HEK293 (cell line): ENCODE results near the gene NCAPD3.

Experiments used
- CTCF ChIA-PET: fragments of 350-600 bp; formaldehyde crosslinking; extraction: SDS; loops from one replicate; lab custom pipeline; 2021; ENCODE audit warnings: antibody characterized with exemption; lab: Yijun Ruan, JAX
- POLR2A ChIA-PET: fragments of 300-600 bp; formaldehyde crosslinking; extraction: SDS; loops from one replicate; lab custom pipeline; 2020; ENCODE audit warnings: antibody characterized with exemption, inconsistent platforms; lab: Yijun Ruan, JAX
- H3K27ac ChIP-seq: fragments of 200-500 bp; sonication (Bioruptor generic); 2 replicates; pipeline ENCODE4 v1.5.1; 2014; ENCODE audit warnings: low read depth, low read length, control low read depth, inconsistent platforms; ENCODE audit errors: extremely low read depth
- H3K36me3 ChIP-seq, 2 experiments: fragments of 200-500 bp in 1 of 2; sonication (Bioruptor generic) in 1 of 2; 1 replicate in 1 of 2; 2 replicates in 1 of 2; pipeline ENCODE4 v1.5.1; 2014 to 2017; ENCODE audit warnings: inconsistent platforms in 2 of 2, low read length in 2 of 2; ENCODE audit not compliant: control insufficient read depth in 2 of 2, insufficient read depth in 1 of 2
- H3K4me1 ChIP-seq: fragments of 200-500 bp; sonication (Bioruptor generic); 2 replicates; pipeline ENCODE4 v1.5.1; 2014; ENCODE audit warnings: mild to moderate bottlenecking, low read length, inconsistent platforms; ENCODE audit not compliant: control insufficient read depth, insufficient read depth
- H3K4me3 ChIP-seq: 2 replicates; pipeline ENCODE4 v1.5.1; 2011; ENCODE audit warnings: low read depth, mild to moderate bottlenecking, control low read depth, low read length, moderate library complexity
- H3K9me3 ChIP-seq: fragments of 200-500 bp; sonication (Bioruptor generic); 2 replicates; pipeline ENCODE4 v1.5.1; 2014; ENCODE audit warnings: low read depth, low read length, inconsistent platforms; ENCODE audit not compliant: control insufficient read depth, insufficient read depth
- GLI4 ChIP-seq: fragments of 450-650 bp; formaldehyde crosslinking; IDR thresholded peaks from 2 replicates; pipeline ENCODE4 v1.5.1; 2016; ENCODE audit warnings: missing biosample characterization, missing genetic modification characterization
- HOXA7 ChIP-seq: sonication (generic); formaldehyde crosslinking; IDR thresholded peaks from 2 replicates; pipeline ENCODE4 v1.8.1; 2022; ENCODE audit warnings: missing genetic modification reagents, borderline replicate concordance
- HOXC10 ChIP-seq: sonication (generic); formaldehyde crosslinking; IDR thresholded peaks from 2 replicates; pipeline ENCODE4 v1.8.1; 2023; ENCODE audit warnings: mild to moderate bottlenecking, missing genetic modification reagents
- KLF8 ChIP-seq: fragments of 450-650 bp; formaldehyde crosslinking; IDR thresholded peaks from 2 replicates; pipeline ENCODE4 v1.5.1; 2016; ENCODE audit warnings: missing biosample characterization, missing genetic modification characterization
- REPIN1 ChIP-seq: fragments of 450-650 bp; formaldehyde crosslinking; IDR thresholded peaks from 2 replicates; pipeline ENCODE4 v1.5.1; 2017; ENCODE audit warnings: missing biosample characterization, missing genetic modification characterization, low read depth
- YY1 ChIP-seq: fragments of 450-650 bp; formaldehyde crosslinking; IDR thresholded peaks from 2 replicates; pipeline ENCODE4 v1.5.1; 2018; ENCODE audit warnings: missing biosample characterization, missing genetic modification characterization
- ZFP3 ChIP-seq: fragments of 450-650 bp; formaldehyde crosslinking; IDR thresholded peaks from 2 replicates; pipeline ENCODE4 v1.5.1; 2016; ENCODE audit warnings: low read depth, missing biosample characterization, missing genetic modification characterization
- ZNF133 ChIP-seq: fragments of 450-650 bp; formaldehyde crosslinking; IDR thresholded peaks from 2 replicates; pipeline ENCODE4 v1.5.1; 2016; ENCODE audit warnings: missing biosample characterization, missing genetic modification characterization
- ZNF157 ChIP-seq: fragments of 450-650 bp; formaldehyde crosslinking; IDR thresholded peaks from 2 replicates; pipeline ENCODE4 v1.5.1; 2016; ENCODE audit warnings: missing biosample characterization, missing genetic modification characterization
- ZNF16 ChIP-seq: fragments of 450-650 bp; formaldehyde crosslinking; IDR thresholded peaks from 2 replicates; pipeline ENCODE4 v1.5.1; 2016; ENCODE audit warnings: low read depth, missing biosample characterization, missing genetic modification characterization
- ZNF184 ChIP-seq: fragments of 450-650 bp; IDR thresholded peaks from 2 replicates; pipeline ENCODE4 v1.5.1; 2018; ENCODE audit warnings: missing biosample characterization, mild to moderate bottlenecking, missing genetic modification characterization
- ZNF239 ChIP-seq: fragments of 450-650 bp; formaldehyde crosslinking; IDR thresholded peaks from 2 replicates; pipeline ENCODE4 v1.5.1; 2016; ENCODE audit warnings: missing biosample characterization, missing genetic modification characterization
- ZNF335 ChIP-seq: fragments of 450-650 bp; formaldehyde crosslinking; conservative IDR thresholded peaks from 2 replicates; pipeline ENCODE4 v1.5.1; 2016; ENCODE audit warnings: missing biosample characterization, missing genetic modification characterization
- ZNF37A ChIP-seq: fragments of 450-650 bp; IDR thresholded peaks from 2 replicates; pipeline ENCODE4 v1.5.1; 2018; ENCODE audit warnings: missing biosample characterization, missing genetic modification characterization
- ZNF529 ChIP-seq: fragments of 450-650 bp; formaldehyde crosslinking; IDR thresholded peaks from 2 replicates; pipeline ENCODE4 v1.5.1; 2017; ENCODE audit warnings: missing genetic modification characterization, missing biosample characterization; ENCODE audit not compliant: insufficient replicate concordance
- ZNF600 ChIP-seq: fragments of 450-650 bp; formaldehyde crosslinking; IDR thresholded peaks from 2 replicates; pipeline ENCODE4 v1.5.1; 2016; ENCODE audit warnings: missing biosample characterization, missing genetic modification characterization
- ZNF629 ChIP-seq: fragments of 450-650 bp; formaldehyde crosslinking; IDR thresholded peaks from 2 replicates; pipeline ENCODE4 v1.5.1; 2017; ENCODE audit warnings: missing biosample characterization, missing genetic modification characterization
- ZNF654 ChIP-seq: fragments of 450-650 bp; formaldehyde crosslinking; IDR thresholded peaks from 2 replicates; pipeline ENCODE4 v1.5.1; 2016; ENCODE audit warnings: low read depth, missing biosample characterization, missing genetic modification characterization
- ZNF677 ChIP-seq: fragments of 450-650 bp; IDR thresholded peaks from 2 replicates; pipeline ENCODE4 v1.5.0; 2018; ENCODE audit warnings: missing biosample characterization, mild to moderate bottlenecking, missing genetic modification characterization, moderate library complexity
- ZNF791 ChIP-seq: fragments of 450-650 bp; formaldehyde crosslinking; IDR thresholded peaks from 2 replicates; pipeline ENCODE4 v1.5.1; 2016; ENCODE audit warnings: missing biosample characterization, missing genetic modification characterization
- ZSCAN23 ChIP-seq: fragments of 450-650 bp; formaldehyde crosslinking; IDR thresholded peaks from 2 replicates; pipeline ENCODE4 v1.5.1; 2016; ENCODE audit warnings: missing biosample characterization, missing genetic modification characterization
- ZSCAN30 ChIP-seq: fragments of 450-650 bp; IDR thresholded peaks from 2 replicates; pipeline ENCODE4 v1.5.1; 2018; ENCODE audit warnings: missing biosample characterization, mild to moderate bottlenecking, missing genetic modification characterization, moderate library complexity
- ZXDB ChIP-seq: fragments of 450-650 bp; formaldehyde crosslinking; IDR thresholded peaks from 2 replicates; pipeline ENCODE4 v1.5.1; 2016; ENCODE audit warnings: missing biosample characterization, missing genetic modification characterization
- TF ChIP-seq, protein P1 (sequence below): fragments of 450-650 bp; formaldehyde crosslinking; IDR thresholded peaks from 2 replicates; pipeline ENCODE4 v1.5.1; 2016; ENCODE audit warnings: missing biosample characterization, missing genetic modification characterization, borderline replicate concordance
- TF ChIP-seq, protein P2 (sequence below): fragments of 450-650 bp; formaldehyde crosslinking; IDR thresholded peaks from 2 replicates; pipeline ENCODE4 v1.5.1; 2016; ENCODE audit warnings: missing biosample characterization, missing genetic modification characterization
- TF ChIP-seq, protein P3 (sequence below): fragments of 450-650 bp; formaldehyde crosslinking; IDR thresholded peaks from 2 replicates; pipeline ENCODE4 v1.5.1; 2016; ENCODE audit warnings: missing biosample characterization, missing genetic modification characterization

The NCAPD3 gene

DNA sequence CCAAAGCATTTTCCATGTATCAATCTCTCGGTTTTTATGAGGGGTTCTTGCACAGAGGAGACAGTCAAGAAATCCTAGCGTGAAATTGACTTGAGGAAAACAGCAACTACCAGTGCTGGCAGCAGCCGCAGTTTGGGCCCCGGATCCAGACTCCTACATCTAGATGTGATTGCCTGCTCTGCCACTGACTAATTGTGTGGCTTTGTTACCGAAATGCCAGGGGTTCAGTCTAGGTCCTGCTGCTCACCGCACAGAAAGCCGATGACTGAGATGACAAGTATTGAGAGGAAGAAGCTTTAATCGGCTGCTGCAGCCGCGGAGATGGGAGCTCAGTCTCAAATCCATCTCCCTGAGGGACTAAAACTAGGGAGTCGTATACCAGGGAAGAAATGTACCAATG is 44.2 kb upstream of the NCAPD3 start (continued):
- no peak for TF ChIP-seq ZNF16 (tag by site-specific recombination)
- no peak for TF ChIP-seq ZNF791 (tag by site-specific recombination)

DNA sequence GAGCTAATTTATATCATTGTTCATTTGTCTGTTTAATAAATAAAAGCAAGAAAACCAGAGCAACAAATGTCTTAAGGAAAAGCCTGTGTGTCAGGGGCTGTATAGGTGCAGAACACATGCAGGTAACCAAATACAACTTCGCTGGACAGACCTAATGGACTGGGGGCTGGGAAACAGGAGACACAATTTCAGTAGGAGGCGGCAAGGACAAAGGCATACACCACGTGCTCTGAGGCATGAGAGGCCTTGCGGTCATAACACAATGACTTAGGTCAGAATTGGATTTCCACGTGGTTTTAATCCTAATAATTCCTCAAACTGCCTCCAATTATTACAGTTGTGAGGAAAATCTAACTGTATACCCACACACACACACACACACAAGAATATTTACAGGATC is 43.7 kb upstream of the NCAPD3 start:
- Histone ChIP-seq H3K4me1 (no peaks in the 10 kb centered on the region), H3K36me3 (peaks cover 0 to 18% of the 10 kb centered on the region in 2 experiments; a peak in 2 of 3 replicates), H3K4me3 (no peak overlapping the region), H3K9me3 (no peaks in the 10 kb centered on the region), H3K27ac (no peak overlapping the region)
- no peak for TF ChIP-seq ZNF677 (tag by site-specific recombination)
- no peak for TF ChIP-seq ZNF37A (tag by site-specific recombination)
- no peak for TF ChIP-seq ZNF654 (tag by site-specific recombination)
- no peak for TF ChIP-seq ZFP3
- TF ChIP-seq, protein P1, sequence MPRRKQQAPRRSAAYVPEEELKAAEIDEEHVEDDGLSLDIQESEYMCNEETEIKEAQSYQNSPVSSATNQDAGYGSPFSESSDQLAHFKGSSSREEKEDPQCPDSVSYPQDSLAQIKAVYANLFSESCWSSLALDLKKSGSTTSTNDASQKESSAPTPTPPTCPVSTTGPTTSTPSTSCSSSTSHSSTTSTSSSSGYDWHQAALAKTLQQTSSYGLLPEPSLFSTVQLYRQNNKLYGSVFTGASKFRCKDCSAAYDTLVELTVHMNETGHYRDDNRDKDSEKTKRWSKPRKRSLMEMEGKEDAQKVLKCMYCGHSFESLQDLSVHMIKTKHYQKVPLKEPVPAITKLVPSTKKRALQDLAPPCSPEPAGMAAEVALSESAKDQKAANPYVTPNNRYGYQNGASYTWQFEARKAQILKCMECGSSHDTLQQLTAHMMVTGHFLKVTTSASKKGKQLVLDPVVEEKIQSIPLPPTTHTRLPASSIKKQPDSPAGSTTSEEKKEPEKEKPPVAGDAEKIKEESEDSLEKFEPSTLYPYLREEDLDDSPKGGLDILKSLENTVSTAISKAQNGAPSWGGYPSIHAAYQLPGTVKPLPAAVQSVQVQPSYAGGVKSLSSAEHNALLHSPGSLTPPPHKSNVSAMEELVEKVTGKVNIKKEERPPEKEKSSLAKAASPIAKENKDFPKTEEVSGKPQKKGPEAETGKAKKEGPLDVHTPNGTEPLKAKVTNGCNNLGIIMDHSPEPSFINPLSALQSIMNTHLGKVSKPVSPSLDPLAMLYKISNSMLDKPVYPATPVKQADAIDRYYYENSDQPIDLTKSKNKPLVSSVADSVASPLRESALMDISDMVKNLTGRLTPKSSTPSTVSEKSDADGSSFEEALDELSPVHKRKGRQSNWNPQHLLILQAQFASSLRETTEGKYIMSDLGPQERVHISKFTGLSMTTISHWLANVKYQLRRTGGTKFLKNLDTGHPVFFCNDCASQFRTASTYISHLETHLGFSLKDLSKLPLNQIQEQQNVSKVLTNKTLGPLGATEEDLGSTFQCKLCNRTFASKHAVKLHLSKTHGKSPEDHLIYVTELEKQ = no peak
- TF ChIP-seq, protein P2, sequence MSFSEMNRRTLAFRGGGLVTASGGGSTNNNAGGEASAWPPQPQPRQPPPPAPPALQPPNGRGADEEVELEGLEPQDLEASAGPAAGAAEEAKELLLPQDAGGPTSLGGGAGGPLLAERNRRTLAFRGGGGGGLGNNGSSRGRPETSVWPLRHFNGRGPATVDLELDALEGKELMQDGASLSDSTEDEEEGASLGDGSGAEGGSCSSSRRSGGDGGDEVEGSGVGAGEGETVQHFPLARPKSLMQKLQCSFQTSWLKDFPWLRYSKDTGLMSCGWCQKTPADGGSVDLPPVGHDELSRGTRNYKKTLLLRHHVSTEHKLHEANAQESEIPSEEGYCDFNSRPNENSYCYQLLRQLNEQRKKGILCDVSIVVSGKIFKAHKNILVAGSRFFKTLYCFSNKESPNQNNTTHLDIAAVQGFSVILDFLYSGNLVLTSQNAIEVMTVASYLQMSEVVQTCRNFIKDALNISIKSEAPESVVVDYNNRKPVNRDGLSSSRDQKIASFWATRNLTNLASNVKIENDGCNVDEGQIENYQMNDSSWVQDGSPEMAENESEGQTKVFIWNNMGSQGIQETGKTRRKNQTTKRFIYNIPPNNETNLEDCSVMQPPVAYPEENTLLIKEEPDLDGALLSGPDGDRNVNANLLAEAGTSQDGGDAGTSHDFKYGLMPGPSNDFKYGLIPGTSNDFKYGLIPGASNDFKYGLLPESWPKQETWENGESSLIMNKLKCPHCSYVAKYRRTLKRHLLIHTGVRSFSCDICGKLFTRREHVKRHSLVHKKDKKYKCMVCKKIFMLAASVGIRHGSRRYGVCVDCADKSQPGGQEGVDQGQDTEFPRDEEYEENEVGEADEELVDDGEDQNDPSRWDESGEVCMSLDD = no peak
- TF ChIP-seq ZNF184 (tag by site-specific recombination) = no peak
- no peak for TF ChIP-seq ZNF629 (tag by site-specific recombination)
- TF ChIP-seq ZNF239 = no peak
- no peak for TF ChIP-seq ZNF157 (tag by site-specific recombination)
- TF ChIP-seq REPIN1 (tag by site-specific recombination) = no peak
- no peak for TF ChIP-seq HOXC10 (CRISPR knock-in tag)
- CTCF ChIA-PET = no interaction called here
- POLR2A ChIA-PET = no interaction called here

DNA sequence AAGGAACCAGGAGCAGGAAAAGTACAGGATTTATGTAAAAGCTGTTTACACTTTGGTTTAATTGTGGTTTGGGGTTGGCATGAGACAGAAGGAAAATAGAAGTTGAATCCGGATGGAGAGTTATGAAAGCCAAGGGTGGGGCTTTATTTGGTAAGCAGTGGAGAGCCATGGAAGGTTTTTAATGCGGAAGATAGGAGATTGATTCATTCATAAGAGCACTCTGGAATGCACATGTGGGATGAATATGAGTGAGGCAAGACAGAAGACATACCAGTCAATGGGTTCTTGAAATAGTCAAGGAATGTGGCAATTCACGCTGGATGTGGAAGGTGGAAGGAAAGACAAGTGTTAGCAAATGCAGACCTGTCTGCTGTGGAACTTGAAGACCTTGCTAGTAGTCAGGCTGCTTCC is 43.1 kb upstream of the NCAPD3 start:
- TF ChIP-seq ZNF239 (no peak), KLF8 (tag by site-specific recombination) (no peak), ZNF529 (tag by site-specific recombination) (no peak), HOXA7 (CRISPR knock-in tag) (no peak), GLI4 (no peak), ZNF335 (tag by site-specific recombination) (no peak), ZSCAN30 (tag by site-specific recombination) (no peak), ZNF600 (tag by site-specific recombination) (no peak), ZXDB (tag by site-specific recombination) (no peak), ZSCAN23 (tag by site-specific recombination) (no peak), YY1 (tag by site-specific recombination) (no peak), ZNF133 (tag by site-specific recombination) (no peak)
- TF ChIP-seq, protein P3, sequence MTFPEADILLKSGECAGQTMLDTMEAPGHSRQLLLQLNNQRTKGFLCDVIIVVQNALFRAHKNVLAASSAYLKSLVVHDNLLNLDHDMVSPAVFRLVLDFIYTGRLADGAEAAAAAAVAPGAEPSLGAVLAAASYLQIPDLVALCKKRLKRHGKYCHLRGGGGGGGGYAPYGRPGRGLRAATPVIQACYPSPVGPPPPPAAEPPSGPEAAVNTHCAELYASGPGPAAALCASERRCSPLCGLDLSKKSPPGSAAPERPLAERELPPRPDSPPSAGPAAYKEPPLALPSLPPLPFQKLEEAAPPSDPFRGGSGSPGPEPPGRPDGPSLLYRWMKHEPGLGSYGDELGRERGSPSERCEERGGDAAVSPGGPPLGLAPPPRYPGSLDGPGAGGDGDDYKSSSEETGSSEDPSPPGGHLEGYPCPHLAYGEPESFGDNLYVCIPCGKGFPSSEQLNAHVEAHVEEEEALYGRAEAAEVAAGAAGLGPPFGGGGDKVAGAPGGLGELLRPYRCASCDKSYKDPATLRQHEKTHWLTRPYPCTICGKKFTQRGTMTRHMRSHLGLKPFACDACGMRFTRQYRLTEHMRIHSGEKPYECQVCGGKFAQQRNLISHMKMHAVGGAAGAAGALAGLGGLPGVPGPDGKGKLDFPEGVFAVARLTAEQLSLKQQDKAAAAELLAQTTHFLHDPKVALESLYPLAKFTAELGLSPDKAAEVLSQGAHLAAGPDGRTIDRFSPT (tag by site-specific recombination) = no peak
- TF ChIP-seq, all 188 proteins: peak for 0
- Histone ChIP-seq H3K4me3 (no peak overlapping the region), H3K27ac (no peak overlapping the region), H3K9me3 (no peaks in the 10 kb centered on the region), H3K4me1 (no peaks in the 10 kb centered on the region), H3K36me3 (peaks cover 0 to 24% of the 10 kb centered on the region in 2 experiments; a peak in 2 of 3 replicates)
- ChIA-PET CTCF (interaction anchor here (0.6 kb wide), 1 partner anchor 523 kb away, joined by 3 read pairs; no protein-coding TSS in a partner anchor), POLR2A (interaction anchor here (0.9 to 1.3 kb wide), 2 partner anchors 13 to 42 kb away, joined by 3 to 4 read pairs; partner anchors contain the start of genes ACAD8 and VPS26B)
